GM21723 (cell line): ENCODE data around the gene PALM.
"Not testable (repeated sequence)": the region's sequence is repeated elsewhere in the genome, so short reads cannot be mapped to it uniquely, and the experiment has no call there.

Experiments used
- ATAC-seq: cut with Tn5 transposase; IDR thresholded peaks from one replicate; pipeline ENCODE4 v1.9.1; 2021; ENCODE audit warnings: mild to moderate bottlenecking, moderate library complexity; ENCODE audit not compliant: unreplicated experiment

PALM gene

DNA sequence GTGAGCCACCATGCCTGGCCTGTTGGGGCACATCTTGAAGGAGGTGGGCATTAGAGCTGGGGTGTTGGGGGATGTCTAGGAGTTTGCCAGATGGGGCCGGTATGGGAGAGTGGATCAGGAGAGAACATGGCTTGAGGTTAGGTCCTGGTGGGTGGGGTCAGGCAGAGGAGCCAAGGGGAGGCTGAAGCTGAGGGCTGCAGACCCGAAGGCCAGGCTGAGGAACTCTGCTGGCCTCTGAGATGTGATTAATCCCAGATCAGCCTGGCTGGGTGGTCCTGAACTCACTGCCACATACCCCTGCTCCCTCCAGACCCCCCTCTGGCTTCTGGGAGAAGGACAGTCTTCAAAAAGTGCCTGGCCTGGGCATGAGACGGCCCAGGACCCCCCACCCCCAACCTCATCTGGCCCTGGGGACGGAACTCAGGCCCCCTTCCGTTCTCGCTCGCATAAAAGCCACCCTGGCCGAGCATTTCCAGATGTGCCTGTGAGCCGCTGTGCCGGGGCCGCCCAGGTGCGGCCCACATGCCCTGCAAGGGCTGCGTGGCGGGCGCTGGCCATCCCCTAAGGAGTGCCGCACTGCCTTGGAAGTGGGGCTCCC lies 29.8 kb upstream of the PALM start:
- no peak for ATAC-seq

DNA sequence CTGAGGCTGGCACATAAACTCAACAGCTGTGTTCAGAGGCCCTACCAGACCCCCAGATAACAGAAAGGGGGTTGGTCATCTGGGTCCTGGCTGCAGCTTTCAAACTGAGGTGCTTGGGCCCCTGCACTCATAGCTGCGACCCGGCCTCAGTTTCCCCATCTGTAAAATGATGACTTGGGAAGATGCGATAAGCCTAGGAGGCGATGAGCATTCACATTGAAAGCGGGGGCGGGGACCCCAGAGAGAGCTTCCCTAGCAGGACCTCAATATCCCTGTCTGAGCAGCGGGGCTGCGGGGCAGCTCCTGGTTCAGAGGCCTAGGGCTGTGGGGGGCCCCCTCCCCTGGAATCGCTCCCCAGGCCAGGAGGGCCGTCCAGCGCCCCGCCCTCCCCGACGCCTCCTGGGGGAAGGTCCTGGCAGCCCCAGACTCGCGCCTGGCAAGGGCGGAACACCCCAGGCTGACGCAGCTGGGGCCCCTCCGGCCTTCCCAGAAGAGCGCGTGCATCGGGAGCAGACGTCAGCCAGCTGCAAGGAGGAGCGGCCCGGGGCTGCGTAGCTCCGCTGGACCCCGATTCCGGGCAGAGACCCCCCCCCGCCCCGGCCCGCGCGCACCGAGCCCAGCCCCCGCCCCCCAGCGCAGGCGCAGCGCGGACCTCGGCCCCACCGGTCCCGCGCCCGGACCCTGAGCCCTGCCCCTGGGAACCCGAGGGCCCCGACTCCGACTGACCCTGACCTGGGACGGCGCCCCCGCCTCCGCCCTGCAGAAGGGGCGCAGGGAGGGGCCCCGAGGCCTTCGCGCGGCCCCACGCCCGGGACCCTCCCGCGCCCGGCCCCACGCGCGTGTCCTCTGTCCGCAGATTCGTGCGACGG lies 29.1 kb upstream of the PALM start:
- ATAC-seq = peak; percentile 30

DNA sequence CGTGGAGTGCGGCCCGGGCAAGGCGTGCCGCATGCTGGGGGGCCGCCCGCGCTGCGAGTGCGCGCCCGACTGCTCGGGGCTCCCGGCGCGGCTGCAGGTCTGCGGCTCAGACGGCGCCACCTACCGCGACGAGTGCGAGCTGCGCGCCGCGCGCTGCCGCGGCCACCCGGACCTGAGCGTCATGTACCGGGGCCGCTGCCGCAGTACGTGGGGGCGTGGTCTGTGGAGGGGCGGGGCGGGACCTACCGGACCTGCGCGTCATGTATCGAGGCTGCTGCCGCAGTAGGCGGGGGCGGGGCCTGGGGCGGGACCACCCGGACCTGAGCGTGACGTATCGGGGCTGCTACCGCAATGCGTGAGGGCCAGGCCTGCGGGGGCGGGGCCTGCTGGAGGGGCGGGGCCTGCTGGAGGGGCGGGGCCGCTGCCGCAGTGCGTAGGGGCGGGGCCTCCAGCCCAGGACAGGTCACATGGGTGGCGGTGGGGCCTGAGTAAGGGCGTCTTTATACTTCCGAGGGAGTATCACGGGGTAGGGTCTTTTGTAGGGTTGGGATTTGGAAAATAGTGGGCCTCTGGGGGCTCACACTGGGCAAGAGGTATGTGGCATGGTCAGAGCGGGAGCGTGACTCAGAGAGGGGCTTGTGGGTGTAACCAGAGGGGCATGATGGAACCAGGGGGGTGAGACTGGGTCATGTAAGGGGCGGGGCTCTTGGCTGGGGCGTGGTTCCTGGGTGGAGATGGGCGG lies 28.3 kb upstream of the PALM start:
- peak; percentile 68 for ATAC-seq

GRCh38 chr19:681029-682019 lies 27.4 kb upstream of the PALM start:
- no peak for ATAC-seq

- ATAC-seq = no peak
Observed at GRCh38 chr19:682678-683320, 25.9 kb upstream of the PALM start.

DNA sequence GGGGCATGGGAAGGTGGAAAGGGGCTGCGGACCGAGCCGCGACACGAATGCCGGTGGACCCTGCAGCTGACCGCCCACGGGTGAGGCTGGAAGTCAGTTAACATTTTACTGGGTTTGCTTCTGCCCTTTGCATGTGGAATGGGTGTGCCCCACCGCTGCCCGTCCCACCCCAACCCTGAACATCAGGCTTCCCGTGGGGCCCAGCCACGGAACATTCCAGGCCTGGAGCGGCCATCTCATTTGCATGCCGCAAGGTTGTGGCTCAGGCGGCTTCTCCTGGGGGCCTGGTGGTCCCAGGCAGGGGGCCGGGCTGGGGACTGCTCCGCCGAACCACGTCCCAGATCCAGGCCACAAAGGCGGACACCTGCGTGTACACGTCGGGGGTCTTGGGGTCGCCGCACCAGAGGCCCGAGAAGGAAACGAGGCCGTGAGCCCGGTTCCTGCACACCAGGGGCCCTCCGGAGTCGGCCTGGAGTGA lies 23.2 kb upstream of the PALM start:
- no peak for ATAC-seq

DNA sequence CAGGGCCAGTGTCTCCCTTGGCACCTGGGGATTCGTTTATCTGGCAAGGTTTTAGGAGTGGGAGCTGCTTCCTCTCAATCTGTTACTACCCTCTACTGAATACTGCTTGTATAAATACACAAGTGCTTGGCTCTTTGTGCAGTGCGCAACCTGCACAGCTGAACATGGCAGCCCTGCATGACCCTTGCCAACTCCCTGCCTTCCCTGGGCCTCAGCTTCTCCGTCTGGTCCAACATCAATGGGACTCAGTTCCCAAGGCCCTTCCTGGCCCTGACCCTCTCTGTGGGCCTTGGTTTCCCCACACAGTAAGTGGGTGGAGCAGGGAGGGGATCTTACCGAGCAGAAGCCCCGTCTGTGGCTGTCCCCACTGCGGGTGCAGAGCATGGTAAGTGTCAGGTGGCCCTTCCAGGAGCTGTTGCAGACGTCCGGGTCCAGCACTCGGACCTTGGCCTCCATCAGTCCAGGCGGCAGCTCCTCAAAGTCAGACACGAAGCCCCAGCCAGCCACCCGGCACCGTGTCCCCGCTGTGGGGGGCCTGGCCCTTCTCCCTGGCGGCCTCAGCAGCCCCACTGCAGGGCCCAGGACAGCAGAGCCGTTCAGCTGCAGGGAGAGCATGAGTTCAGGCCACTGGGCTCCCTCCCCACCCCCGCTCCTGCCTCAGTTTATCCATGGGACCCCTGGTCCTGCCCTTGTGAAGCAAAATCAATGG lies 22.0 kb upstream of the PALM start:
- ATAC-seq = no peak

GRCh38 chr19:687569-688166 lies 21.1 kb upstream of the PALM start:
- ATAC-seq = no peak

- ATAC-seq = no peak
Observed at GRCh38 chr19:688214-688613, 20.5 kb upstream of the PALM start.

DNA sequence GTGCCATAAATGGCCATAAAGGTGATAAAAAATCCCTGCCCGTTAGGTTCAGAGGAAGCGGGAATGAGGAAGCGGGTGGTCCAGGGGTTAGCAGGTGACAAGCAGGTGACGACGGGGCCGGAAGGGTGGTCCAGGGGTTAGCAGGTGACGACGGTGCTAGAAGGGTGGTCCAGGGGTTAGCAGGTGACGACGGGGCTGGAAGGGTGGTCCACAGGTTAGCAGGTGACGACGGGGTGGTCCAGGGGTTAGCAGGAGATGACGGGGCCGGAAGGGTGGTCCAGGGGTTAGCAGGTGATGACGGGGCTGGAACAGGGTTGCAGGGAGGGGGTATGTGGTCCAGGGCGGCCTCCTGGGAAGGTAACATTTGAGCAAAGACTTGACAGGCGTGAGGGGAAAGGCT lies 19.7 kb upstream of the PALM start:
- no peak for ATAC-seq

DNA sequence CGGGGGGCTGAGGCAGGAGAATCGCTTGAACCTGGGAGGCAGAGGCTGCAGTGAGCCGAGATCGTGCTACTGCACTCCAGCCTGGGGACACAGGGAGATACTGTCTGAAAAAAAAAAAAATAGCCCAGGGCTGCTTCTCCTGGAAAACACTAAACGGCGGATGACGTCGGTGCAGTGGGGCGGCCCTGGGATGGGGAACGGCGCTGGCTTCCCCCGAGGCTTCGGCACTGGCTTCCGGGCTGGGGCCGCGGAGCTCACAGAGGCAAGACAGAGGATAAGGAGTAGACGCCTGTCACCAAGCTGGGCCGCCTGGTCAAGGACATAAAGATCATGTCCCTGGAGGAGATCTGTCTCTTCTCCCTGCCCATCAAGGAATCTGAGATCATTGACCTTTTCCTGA lies 18.5 kb upstream of the PALM start:
- no peak for ATAC-seq

DNA sequence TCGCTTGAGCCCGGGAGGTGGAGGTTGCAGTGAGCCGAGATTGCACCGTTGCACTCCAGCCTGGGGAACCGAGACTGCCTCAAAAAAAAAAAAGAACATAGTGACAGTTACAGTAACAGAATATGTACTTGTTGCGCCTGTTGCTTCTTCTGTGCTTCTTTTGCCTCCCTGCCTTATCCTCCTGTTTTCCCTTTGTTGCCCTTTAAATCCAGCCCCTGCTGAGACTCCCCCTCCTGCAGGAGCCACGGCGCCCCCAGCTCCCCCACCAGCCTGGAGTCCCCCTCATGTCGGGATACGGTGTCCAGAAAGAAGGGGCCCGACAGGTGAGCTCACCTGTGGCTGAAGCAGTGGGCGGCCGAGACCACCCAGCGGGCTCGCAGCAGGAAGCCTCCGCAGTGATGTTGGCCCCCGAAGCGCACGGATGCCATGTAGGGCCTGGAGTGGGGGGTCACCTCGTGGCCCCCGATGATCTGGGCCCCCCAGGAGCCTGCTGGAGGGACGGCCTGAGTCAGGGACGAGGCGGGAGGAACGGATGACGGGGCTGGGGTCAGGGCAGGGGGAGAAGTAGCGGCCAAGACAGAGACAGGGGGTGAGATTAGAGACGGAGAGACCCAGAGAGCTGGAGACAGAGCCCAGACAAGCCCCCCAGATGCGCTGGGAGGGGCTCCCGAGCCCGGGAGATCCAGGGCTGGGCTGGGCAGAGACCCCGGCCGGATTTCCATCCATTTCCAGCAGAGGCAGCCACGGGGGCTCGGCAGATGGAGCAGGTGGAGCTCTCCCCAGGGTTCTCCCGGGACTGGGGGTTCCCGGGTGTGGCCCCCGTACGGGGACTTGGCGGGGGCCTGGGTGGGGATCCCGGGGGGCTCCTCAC lies 14.0 kb upstream of the PALM start:
- ATAC-seq = no peak

GRCh38 chr19:695352-695949 lies 13.3 kb upstream of the PALM start, which contains the start of gene PRSS57:
TSS of gene PRSS57 (minus strand) at chr19:695452. CDS start at chr19:695430, 22 bp downstream.
- ATAC-seq = no peak

GRCh38 chr19:698529-698928 lies 10.2 kb upstream of the PALM start:
- not testable (repeated sequence) for ATAC-seq

DNA sequence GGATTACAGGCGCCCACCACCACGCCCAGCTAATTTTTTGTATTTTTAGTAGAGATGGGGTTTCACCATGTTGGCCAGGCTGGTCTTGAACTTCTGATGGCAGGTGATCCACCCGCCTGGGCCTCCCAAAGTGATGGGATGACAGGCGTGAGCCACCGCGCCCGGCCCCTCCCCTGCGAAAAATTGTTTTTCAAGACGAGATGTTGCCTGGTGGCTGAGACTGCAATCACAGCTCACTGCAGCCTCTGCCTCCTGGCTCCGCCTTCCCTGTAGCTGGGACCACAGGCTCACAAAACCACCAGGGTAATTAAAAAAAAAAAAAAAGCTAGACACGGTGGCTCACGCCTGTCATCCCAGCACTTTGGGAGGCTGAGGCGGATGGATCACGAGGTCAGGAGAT lies 8.8 kb upstream of the PALM start:
- ATAC-seq = not testable (repeated sequence)

DNA sequence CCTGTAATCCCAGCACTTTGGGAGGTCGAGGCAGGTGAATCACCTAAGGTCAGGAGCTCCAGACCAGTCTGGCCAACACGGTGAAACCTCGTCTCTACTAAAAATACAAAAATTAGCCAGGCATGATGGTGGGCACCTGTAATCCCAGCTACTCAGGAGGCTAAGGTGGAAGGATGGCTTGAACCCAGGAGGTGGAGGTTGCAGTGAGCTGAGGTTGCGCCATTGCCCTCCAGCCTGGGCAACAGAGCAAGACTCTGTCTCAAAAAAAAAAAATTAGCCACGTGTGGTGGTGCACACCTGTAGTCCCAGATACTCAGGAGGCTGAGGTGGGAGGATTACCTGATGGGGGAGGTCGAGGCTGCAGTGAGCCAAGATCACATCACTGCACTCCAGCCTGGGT lies 5.9 kb upstream of the PALM start:
- ATAC-seq = not testable (repeated sequence)

DNA sequence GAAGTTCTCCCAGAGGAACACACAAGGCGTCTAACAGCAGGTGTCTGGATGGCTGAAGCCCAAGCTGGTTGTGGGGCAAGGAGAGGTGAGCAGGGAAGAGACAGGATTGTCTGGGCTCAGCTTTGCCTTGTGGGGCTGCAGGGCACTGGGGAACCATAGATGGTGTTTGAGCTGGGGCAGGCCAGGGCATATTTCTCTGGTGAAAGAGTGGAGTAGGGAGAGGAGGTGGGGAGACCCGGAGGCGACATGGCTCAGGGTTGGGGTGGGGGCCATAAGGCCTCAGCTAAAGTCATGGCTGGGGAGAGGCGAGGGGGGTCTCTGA lies 5.4 kb upstream of the PALM start:
- ATAC-seq = no peak
